Neural progenitor cell (in vitro differentiated cells): ENCODE measurements around the gene ANKRD60.

ENCODE experiments used
- EZH2 ChIP-seq: fragments of 200-600 bp; sonication (generic); IDR thresholded peaks from 2 replicates; pipeline ENCODE4 v1.6.1; 2017; ENCODE audit warnings: antibody characterized with exemption, mild to moderate bottlenecking, moderate library complexity
- TF ChIP-seq, protein P1 (sequence below): fragments of 200-600 bp; sonication (generic); IDR thresholded peaks from 2 replicates; pipeline ENCODE4 v1.5.1; 2017; ENCODE audit warnings: antibody characterized with exemption, mild to moderate bottlenecking

DNA sequence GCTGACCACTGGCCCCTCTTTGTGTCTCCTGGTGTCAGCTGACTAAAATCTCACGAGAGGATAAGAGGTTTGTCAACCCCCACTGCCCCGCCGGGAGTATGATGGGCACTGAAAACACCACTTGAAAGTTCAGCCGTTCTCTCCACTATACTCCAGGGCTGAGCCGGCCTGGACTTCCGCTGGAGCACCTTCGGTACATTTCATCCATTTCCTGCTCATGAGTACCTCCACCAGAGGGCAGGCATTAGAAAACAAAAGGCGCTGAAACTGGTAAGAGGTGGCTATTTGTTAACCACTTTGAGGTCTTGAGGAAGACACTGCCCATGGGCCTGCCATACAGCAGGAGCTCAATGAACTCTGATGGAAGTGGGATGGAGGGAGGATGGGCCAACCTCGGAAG is 17.9 kb upstream of the ANKRD60 start:
- TF ChIP-seq, protein P1, sequence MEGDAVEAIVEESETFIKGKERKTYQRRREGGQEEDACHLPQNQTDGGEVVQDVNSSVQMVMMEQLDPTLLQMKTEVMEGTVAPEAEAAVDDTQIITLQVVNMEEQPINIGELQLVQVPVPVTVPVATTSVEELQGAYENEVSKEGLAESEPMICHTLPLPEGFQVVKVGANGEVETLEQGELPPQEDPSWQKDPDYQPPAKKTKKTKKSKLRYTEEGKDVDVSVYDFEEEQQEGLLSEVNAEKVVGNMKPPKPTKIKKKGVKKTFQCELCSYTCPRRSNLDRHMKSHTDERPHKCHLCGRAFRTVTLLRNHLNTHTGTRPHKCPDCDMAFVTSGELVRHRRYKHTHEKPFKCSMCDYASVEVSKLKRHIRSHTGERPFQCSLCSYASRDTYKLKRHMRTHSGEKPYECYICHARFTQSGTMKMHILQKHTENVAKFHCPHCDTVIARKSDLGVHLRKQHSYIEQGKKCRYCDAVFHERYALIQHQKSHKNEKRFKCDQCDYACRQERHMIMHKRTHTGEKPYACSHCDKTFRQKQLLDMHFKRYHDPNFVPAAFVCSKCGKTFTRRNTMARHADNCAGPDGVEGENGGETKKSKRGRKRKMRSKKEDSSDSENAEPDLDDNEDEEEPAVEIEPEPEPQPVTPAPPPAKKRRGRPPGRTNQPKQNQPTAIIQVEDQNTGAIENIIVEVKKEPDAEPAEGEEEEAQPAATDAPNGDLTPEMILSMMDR, result peak; percentile 47
- no peak for TF ChIP-seq EZH2
